ENCODE data around the gene MICALL1.

GRCh38 chr22:37917874-37918548, 11.9 kb downstream of the MICALL1 start:
- TF ChIP-seq CTCF (IDR thresholded peaks at IDR 0.05) (no peak), ZFX (IDR thresholded peaks at IDR 0.05; ENCODE audit: borderline replicate concordance) (no peak)
